HG03196 (cell line): ENCODE results near the gene KIFBP.
"Not testable (repeated sequence)": the region's sequence is repeated elsewhere in the genome, so short reads cannot be mapped to it uniquely, and the experiment has no call there.

Source experiments
- ATAC-seq: cut with Tn5 transposase; IDR thresholded peaks from one replicate; pipeline ENCODE4 v1.9.1; 2021; ENCODE audit not compliant: unreplicated experiment

The KIFBP gene

GRCh38 chr10:68988530-68989316 is at the start of gene KIFBP:
KIFBP (plus strand) TSS chr10:68988803; CDS start chr10:68988833, 30 bp downstream.
- ATAC-seq, result peak; percentile 81

- ATAC-seq, result no peak
Measured at GRCh38 chr10:68938884-68939283, 49.7 kb upstream of the KIFBP start.

- ATAC-seq, result not testable (repeated sequence)
Measured at GRCh38 chr10:68940917-68941316, 47.7 kb upstream of the KIFBP start.

- ATAC-seq, result no peak
Measured at GRCh38 chr10:68950598-68950997, 38.0 kb upstream of the KIFBP start.

GRCh38 chr10:68954904-68955303 is 33.7 kb upstream of the KIFBP start:
- no peak for ATAC-seq

- peak; percentile 12 for ATAC-seq
Measured at GRCh38 chr10:68955355-68955831, 33.2 kb upstream of the KIFBP start.

GRCh38 chr10:68955832-68956532 is 32.6 kb upstream of the KIFBP start, which contains the start of gene DDX21:
DDX21 (plus strand) TSS chr10:68956170; CDS start chr10:68956226, 56 bp downstream.
- ATAC-seq, result peak; percentile 79

- ATAC-seq, result no peak
Measured at GRCh38 chr10:68957284-68957615, 31.4 kb upstream of the KIFBP start.

GRCh38 chr10:68957654-68958053 is 30.9 kb upstream of the KIFBP start:
- ATAC-seq, result no peak

- ATAC-seq, result no peak
Measured at GRCh38 chr10:68959695-68960527, 28.7 kb upstream of the KIFBP start.

GRCh38 chr10:68963151-68963550 is 25.5 kb upstream of the KIFBP start:
- ATAC-seq, result no peak

- ATAC-seq, result no peak
Measured at GRCh38 chr10:68973975-68974374, 14.6 kb upstream of the KIFBP start.

- ATAC-seq, result not testable (repeated sequence)
Measured at GRCh38 chr10:68975936-68976473, 12.6 kb upstream of the KIFBP start.

GRCh38 chr10:68979738-68980137 is 8.9 kb upstream of the KIFBP start:
- not testable (repeated sequence) for ATAC-seq

- no peak for ATAC-seq
Measured at GRCh38 chr10:68981074-68981473, 7.5 kb upstream of the KIFBP start.

- ATAC-seq, result no peak
Measured at GRCh38 chr10:68982389-68982788, 6.2 kb upstream of the KIFBP start.

GRCh38 chr10:68987611-68988010 is 992 bp upstream of the KIFBP start:
- no peak for ATAC-seq

- peak; percentile 1 for ATAC-seq
Measured at GRCh38 chr10:68989317-68989990, 851 bp downstream of the KIFBP start.

- no peak for ATAC-seq
Measured at GRCh38 chr10:68992636-68993440, 4.2 kb downstream of the KIFBP start.

- peak; percentile 16 for ATAC-seq
Measured at GRCh38 chr10:68997211-68997610, 8.6 kb downstream of the KIFBP start.
